ENCODE measurements around the gene RAB40B. TPM values are rescaled to one million over a fixed set of nuclear protein-coding genes. Genes with fewer than 3 reads are reported as not detected.

RAB40B gene
- total RNA-seq, 1 experiment from 2014 or later: 11.2 TPM

GRCh38 chr17:82726427-82726826 lies 27.9 kb upstream of the RAB40B start:
- Histone ChIP-seq H3K36me3 (peaks cover 71% of the 10 kb centered on the region), H3K4me1 (replicated peaks) (no peaks in the 10 kb centered on the region)
- no peak for DNase-seq (ENCODE audit: low read depth in 1 of 2, low spot score in 2 of 2)

GRCh38 chr17:82723169-82723807 lies 24.8 kb upstream of the RAB40B start:
- DNase-seq (ENCODE audit: low read depth in 1 of 2, low spot score in 2 of 2): no peak
- Histone ChIP-seq H3K9me3 (replicated peaks) (no peaks in the 10 kb centered on the region), H3K36me3 (peaks cover 88% of the 10 kb centered on the region), H3K4me1 (replicated peaks) (no peaks in the 10 kb centered on the region), H3K27ac (no peak overlapping the region), H3K27me3 (replicated peaks) (no peaks in the 10 kb centered on the region), H3K4me3 (no peak overlapping the region)

More at GRCh38 chr17:82726427-82726826, 27.9 kb upstream of the RAB40B start:
- Histone ChIP-seq H3K27ac (no peak overlapping the region), H3K4me3 (no peak overlapping the region), H3K27me3 (replicated peaks) (no peaks in the 10 kb centered on the region), H3K9me3 (replicated peaks) (no peaks in the 10 kb centered on the region)

DNA sequence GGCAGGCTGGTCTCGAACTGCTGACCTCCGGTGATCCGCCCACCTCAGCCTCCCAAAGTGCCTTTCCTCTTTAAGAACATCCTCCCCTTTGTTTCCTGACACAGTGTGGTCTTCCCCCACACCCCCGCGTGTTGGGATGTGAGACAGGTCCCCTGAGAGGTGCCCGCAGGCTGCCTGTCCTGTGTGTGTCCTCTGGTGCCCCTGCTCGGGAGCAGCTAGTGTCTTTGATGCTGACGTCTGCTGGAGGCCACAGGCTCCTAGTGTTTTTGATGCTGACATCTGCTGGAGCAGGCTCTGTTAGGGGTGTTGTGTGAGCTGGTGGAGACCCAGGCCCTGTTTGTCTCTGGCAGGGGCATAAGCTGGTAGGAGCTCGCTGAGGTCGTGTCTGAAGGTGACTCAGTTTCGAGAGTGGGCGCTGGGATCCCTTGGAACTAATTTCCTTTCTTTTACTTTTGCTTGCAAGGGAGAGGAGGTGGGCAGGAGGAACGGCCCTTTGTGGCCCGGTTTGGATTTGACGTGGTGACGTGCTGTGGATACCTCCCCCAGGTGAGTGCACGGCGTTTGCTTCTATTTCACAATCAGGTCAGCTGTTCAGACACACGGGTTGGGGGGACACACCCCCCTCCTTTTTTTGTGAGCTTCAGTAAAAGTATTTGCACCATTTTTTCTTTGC lies 24.0 kb upstream of the RAB40B start:
- H3K36me3 ChIP-seq: peaks cover 89% of the 10 kb centered on the region
- peaks cover 7% of the 10 kb centered on the region for H3K4me1 ChIP-seq (replicated peaks)
- H3K4me3 ChIP-seq: no peak overlapping the region
- H3K9me3 ChIP-seq (replicated peaks): no peaks in the 10 kb centered on the region
- no peak overlapping the region for H3K27ac ChIP-seq
- H3K27me3 ChIP-seq (replicated peaks): no peaks in the 10 kb centered on the region
- no peak for DNase-seq (ENCODE audit: low read depth in 1 of 2, low spot score in 2 of 2)

GRCh38 chr17:82720204-82720603 lies 21.7 kb upstream of the RAB40B start:
- peaks cover 17% of the 10 kb centered on the region for H3K4me1 ChIP-seq (replicated peaks)
- H3K27me3 ChIP-seq (replicated peaks): no peaks in the 10 kb centered on the region
- no peaks in the 10 kb centered on the region for H3K9me3 ChIP-seq (replicated peaks)
- no peak overlapping the region for H3K27ac ChIP-seq
- no peak for DNase-seq (ENCODE audit: low read depth in 1 of 2, low spot score in 2 of 2)
- H3K4me3 ChIP-seq: no peak overlapping the region
- peaks cover 76% of the 10 kb centered on the region for H3K36me3 ChIP-seq

DNA sequence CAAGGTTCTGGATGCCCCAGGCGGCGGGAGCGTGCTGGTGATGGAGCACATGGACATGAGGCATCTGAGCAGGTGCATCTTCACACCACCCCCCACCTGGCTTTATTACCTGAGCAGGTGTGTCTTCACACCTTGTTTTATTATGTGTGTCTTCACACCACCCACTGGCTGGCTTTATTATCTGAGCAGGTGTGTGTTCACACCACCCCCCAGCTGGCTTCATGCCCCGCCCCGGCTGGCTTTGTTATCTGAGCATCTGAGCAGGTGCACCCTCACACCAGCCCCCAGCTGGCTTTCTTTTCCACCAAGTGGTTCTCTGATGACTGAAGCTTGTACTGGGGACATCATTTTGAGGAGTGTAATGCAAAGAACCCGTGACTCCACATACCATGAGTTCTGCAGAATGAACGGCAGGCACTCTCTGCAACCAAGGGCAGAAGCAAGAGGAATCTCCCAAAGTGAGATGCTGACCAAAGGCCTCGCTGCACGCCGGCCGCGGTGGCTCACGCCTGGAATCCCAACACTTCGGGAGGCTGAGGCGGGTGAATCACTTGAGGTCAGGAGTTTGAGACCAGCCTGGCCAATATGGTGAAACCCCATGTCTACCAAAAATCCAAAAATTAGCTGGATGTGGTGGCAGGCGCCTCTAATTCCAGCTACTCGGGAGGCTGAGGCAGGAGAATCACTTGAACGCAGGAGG lies 20.6 kb upstream of the RAB40B start:
- no peak for DNase-seq (ENCODE audit: low read depth in 1 of 2, low spot score in 2 of 2)
- H3K27me3 ChIP-seq (replicated peaks): no peaks in the 10 kb centered on the region
- peaks cover 17% of the 10 kb centered on the region for H3K4me1 ChIP-seq (replicated peaks)
- H3K4me3 ChIP-seq: no peak overlapping the region
- no peak overlapping the region for H3K27ac ChIP-seq
- H3K36me3 ChIP-seq: peaks cover 69% of the 10 kb centered on the region
- no peaks in the 10 kb centered on the region for H3K9me3 ChIP-seq (replicated peaks)

DNA sequence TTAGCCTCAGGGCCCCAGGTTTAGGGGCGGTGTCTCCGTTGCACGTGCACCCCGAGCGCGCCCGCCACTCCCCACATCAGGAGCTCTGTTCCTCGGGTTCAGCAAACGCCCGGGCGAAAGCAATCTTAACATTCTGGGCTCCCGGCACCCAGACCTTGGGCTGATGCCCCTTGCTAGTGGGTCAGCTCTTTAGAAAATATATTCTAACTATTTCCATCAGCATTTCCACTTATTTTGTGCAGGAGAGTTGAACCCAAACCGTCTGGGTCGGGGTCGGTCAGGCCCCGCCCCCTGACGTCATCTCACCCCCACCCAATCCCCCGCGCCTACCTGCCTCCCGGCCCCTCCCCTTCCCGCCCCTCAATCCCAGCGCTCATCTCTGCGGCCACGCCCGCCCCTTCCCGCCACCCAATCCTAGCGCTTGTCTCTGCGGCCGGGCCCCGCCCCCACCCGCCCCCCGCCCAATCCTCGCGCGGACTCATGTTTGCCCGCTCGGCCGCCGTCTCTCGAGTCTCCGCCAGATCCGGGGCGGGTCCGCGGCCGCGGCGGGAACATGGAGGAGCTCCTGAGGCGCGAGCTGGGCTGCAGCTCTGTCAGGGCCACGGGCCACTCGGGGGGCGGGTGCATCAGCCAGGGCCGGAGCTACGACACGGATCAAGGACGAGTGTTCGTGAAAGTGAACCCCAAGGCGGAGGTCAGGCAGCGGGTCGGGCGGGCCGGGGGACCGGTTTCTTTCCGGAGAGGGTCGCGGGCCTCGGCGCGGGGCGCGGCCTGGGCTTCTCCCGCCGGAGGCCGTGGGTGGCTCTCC lies 17.9 kb upstream of the RAB40B start, which contains the start of gene FN3KRP:
Gene FN3KRP, plus strand, starts transcription at position 504 of the 808 bp plus-strand sequence. Its CDS starts 50 bp downstream, at position 554.
- H3K4me3 ChIP-seq: peak within 1 kb of the TSS; percentile 81
- peaks cover 17% of the 10 kb centered on the region for H3K4me1 ChIP-seq (replicated peaks)
- no peaks in the 10 kb centered on the region for H3K27me3 ChIP-seq (replicated peaks)
- no peaks in the 10 kb centered on the region for H3K9me3 ChIP-seq (replicated peaks)
- DNase-seq (ENCODE audit: low read depth in 1 of 2, low spot score in 2 of 2): peak; percentile 63 to 92
- H3K27ac ChIP-seq: peak within 1 kb of the TSS; percentile 36
- peaks cover 45% of the 10 kb centered on the region for H3K36me3 ChIP-seq

DNA sequence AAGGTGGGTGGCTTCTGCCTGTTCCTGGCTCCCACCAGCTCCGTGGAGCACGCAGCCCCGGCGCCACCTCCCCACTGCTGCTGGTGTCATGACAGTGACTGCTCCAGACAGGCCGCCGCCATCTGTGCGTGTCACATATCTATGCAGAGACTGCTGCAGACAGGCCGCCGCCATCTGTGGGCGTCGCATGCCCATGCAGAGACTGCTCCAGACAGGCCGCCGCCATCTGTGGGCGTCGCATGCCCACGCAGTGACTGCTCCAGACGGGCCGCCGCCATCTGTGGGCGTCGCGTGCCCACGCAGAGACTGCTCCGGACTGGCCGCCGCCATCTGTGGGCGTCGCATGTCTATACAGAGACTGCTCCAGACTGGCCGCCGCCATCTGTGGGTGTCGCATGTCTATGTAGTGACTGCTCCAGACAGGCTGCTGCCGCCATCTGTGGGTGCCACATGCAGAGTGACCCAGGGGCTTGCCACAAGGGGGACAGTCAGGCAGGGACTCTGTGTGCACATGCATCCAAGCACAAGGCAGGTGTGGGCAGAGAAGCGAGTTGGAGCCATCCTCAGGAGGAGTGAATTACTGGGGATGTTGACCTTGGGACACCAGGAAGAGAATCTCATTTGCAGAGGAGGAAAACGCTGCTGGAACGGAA lies 14.7 kb upstream of the RAB40B start:
- H3K9me3 ChIP-seq (replicated peaks): no peaks in the 10 kb centered on the region
- peaks cover 15% of the 10 kb centered on the region; the same call in 1 of the 2 replicates for H3K36me3 ChIP-seq
- no peaks in the 10 kb centered on the region for H3K27me3 ChIP-seq (replicated peaks)
- no peak overlapping the region for H3K27ac ChIP-seq
- no peak for DNase-seq (ENCODE audit: low read depth in 1 of 2, low spot score in 2 of 2)
- H3K4me1 ChIP-seq (replicated peaks): peaks cover 17% of the 10 kb centered on the region
- H3K4me3 ChIP-seq: no peak overlapping the region

GRCh38 chr17:82710499-82711232 lies 12.2 kb upstream of the RAB40B start:
- no peaks in the 10 kb centered on the region for H3K27me3 ChIP-seq (replicated peaks)

DNA sequence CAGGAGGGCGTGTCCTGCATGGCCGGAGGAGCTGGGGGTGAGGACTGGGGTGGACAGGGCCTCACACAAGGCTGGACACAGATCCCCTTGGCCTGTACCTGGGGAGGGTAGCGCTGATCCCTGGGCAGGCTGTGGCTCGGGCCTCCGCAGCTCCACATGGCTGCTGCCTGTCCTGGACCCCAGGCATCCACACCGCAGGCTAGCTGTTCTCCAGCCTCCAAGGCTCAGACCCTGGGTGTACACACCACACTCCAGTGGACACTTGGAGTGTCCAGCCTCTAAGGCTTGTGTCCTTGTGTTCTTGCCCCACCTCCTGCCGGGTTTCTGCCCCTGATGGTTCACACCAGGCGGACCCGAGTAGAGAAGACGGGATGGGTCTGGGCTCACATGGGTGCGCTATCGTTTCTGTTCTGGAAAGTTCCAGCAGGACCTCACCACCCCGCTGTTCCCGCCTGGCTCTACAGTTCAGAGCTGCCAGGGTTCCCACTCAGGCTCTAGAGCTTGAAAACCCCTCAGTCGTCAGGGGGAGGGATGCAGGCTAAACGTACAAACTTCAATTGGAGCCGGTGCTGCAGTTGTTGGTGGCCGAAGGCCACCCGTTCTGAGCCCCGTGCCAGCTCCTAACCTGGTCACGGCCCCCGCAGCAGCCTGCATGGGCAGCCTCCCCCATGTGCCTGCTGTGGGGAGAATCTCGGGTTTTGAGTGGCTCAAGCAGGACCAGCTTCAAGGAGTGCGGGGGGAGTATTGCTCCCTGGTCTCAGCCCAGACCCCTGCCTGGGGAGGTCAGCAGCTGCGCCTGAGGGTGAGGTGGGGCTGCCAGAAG lies 11.4 kb upstream of the RAB40B start:
- Histone ChIP-seq H3K4me3 (no peak overlapping the region), H3K27ac (no peak overlapping the region), H3K9me3 (replicated peaks) (no peaks in the 10 kb centered on the region), H3K36me3 (no peaks in the 10 kb centered on the region), H3K4me1 (replicated peaks) (no peaks in the 10 kb centered on the region; the same call in 1 of the 2 replicates), H3K27me3 (replicated peaks) (no peaks in the 10 kb centered on the region)
- no peak for DNase-seq (ENCODE audit: low read depth in 1 of 2, low spot score in 2 of 2)

More at GRCh38 chr17:82710499-82711232, 12.2 kb upstream of the RAB40B start:
- H3K9me3 ChIP-seq (replicated peaks): no peaks in the 10 kb centered on the region
- H3K4me3 ChIP-seq: no peak overlapping the region
- no peaks in the 10 kb centered on the region; the same call in none of the 2 replicates for H3K4me1 ChIP-seq (replicated peaks)
- no peak overlapping the region for H3K27ac ChIP-seq
- DNase-seq (ENCODE audit: low read depth in 1 of 2, low spot score in 2 of 2): no peak
- no peaks in the 10 kb centered on the region for H3K36me3 ChIP-seq

GRCh38 chr17:82709024-82709675 lies 10.7 kb upstream of the RAB40B start:
- H3K27ac ChIP-seq: no peak overlapping the region
- H3K27me3 ChIP-seq (replicated peaks): 0 out of 2 replicates have a peak, but pooled peaks cover 3% of the 10 kb centered on the region
- no peaks in the 10 kb centered on the region; the same call in 1 of the 2 replicates for H3K4me1 ChIP-seq (replicated peaks)
- H3K9me3 ChIP-seq (replicated peaks): no peaks in the 10 kb centered on the region
- DNase-seq (ENCODE audit: low read depth in 1 of 2, low spot score in 2 of 2): no peak
- no peaks in the 10 kb centered on the region for H3K36me3 ChIP-seq
- no peak overlapping the region for H3K4me3 ChIP-seq

GRCh38 chr17:82705756-82706155 lies 7.3 kb upstream of the RAB40B start:
- H3K27me3 ChIP-seq (replicated peaks): 0 out of 2 replicates have a peak, but pooled peaks cover 3% of the 10 kb centered on the region
- H3K4me3 ChIP-seq: no peak overlapping the region
- no peaks in the 10 kb centered on the region for H3K36me3 ChIP-seq
- H3K4me1 ChIP-seq (replicated peaks): no peaks in the 10 kb centered on the region; the same call in 1 of the 2 replicates
- H3K9me3 ChIP-seq (replicated peaks): no peaks in the 10 kb centered on the region
- no peak overlapping the region for H3K27ac ChIP-seq
- DNase-seq (ENCODE audit: low read depth in 1 of 2, low spot score in 2 of 2): no peak

Measured in SJSA1 (cell line).